ENCODE data around the gene PGAP1.

DNA sequence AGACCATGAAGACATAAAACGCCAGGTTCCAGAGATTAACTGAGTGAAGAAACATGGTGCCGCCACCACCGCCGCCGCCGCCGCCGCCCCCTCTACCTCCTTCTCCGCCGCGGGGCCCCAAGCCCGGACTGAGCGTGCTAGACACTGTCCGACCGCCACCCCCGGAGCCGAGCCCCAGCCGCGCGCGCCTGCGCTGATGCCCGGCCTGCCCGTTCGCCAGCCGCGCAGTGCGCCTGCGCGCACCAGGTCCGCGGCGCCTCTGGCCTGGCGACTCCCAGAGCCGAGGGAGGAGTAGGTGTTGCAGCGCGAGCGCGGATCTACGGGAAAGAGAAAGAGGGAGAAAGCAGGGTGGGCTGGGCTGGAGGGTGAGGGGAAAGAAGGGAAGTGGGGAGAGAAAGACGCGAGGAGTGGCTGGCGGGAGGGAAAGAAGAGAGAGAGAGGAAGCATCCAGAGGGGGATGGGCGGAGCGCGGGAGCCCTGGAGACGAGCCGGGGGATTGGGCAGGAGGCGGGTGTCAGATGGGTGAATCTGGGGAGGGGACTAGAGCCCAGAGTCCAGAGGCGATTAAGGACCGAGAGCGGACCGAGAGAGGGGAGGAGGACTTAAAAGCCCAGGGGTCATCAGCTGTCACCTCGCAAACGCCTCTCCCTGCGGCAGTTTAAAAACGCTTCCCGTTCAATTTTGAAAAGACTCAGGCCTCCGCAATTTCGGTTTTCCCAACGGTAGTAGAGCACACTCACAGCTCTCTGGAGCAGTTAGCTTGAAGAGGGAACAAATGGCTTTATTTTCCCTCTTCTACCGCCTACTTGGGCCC, at the start of gene PGAP1:
- TF ChIP-seq ZNF274 (IDR thresholded peaks at IDR 0.05; ENCODE audit: low read depth, low read length), result no peak
- TF ChIP-seq YY1 (IDR thresholded peaks at IDR 0.05; ENCODE audit: insufficient read depth, insufficient read length), result no peak
- no peak for TF ChIP-seq SUZ12 (IDR thresholded peaks at IDR 0.05; ENCODE audit: extremely low read depth, insufficient read depth, insufficient read length)
